Stimulated activated CD4-positive, alpha-beta T cell treated with anti-CD3 and anti-CD28 coated beads, Interleukin-12 subunit alpha, Interleukin-12 subunit beta, amount 100 ng/mL, for 4 hours (primary cell): Measurements from ENCODE around the gene TNFRSF4.
A peak's percentile ranks its signal among the peaks of the same experiment; 100 is the strongest.

Experiments
- DNase-seq: peaks from one replicate; pipeline ENCODE4 v3.0.0-alpha.2; 2020

TNFRSF4 gene

DNA sequence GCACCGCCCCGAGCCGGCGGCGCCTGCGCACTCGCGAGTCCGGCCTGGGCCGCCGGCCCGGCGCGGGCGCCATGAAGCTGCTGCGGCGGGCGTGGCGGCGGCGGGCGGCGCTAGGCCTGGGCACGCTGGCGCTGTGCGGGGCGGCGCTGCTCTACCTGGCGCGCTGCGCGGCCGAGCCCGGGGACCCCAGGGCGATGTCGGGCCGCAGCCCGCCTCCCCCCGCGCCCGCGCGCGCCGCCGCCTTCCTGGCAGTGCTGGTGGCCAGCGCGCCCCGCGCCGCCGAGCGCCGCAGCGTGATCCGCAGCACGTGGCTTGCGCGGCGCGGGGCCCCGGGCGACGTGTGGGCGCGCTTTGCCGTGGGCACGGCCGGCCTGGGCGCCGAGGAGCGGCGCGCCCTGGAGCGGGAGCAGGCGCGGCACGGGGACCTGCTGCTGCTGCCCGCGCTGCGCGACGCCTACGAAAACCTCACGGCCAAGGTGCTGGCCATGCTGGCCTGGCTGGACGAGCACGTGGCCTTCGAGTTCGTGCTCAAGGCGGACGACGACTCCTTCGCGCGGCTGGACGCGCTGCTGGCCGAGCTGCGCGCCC lies 18.3 kb upstream of the TNFRSF4 start, which contains the start of gene B3GALT6:
Gene B3GALT6 (plus strand): TSS at position 30 of the 588 bp plus-strand sequence. CDS start 42 bp downstream, at position 72.
- no peak for DNase-seq

DNA sequence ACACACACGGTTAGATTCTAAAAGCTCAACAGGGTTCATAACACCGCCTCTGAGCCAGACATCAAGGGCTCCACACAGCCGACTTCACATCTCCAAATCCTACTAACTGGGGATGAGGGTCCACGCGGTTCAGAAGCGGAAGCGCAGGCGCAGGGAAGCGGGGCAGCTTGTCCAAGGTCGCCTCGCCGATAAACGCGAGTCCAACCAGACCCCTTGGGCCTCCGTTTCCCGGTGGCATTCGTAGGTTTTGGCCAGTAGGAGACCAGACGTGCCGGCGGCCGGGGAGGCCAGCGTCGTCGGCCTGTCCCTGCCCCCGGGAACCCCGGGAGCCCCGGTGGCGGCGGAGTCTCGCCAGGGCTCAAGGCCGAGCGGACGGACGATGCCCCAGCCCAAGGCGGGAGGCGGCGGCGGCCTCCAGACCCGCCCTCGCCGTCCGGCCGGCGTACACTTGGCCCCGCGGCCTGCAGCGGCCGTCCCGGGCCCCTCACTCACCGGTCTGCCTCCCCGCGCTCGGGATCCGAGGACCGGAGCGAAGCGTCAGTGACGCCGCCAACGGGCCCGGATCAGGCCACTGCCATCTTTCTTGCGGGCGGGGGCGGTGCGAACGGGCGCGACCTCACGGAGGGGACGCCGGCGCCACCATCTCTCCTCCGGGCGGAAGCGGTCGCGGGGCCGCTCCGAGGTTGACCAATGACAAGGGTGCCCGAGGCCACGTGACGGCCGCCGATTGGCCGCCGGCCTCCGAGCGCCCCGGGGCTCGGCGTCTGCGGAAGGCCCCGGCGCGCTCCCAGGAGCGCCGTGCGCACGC lies 17.7 kb upstream of the TNFRSF4 start, which contains the start of gene SDF4:
Gene SDF4 (minus strand): TSS at position 602 of the 808 bp plus-strand sequence. CDS start 3,229 bp downstream, outside the sequence.
- peak; percentile 95 for DNase-seq

DNA sequence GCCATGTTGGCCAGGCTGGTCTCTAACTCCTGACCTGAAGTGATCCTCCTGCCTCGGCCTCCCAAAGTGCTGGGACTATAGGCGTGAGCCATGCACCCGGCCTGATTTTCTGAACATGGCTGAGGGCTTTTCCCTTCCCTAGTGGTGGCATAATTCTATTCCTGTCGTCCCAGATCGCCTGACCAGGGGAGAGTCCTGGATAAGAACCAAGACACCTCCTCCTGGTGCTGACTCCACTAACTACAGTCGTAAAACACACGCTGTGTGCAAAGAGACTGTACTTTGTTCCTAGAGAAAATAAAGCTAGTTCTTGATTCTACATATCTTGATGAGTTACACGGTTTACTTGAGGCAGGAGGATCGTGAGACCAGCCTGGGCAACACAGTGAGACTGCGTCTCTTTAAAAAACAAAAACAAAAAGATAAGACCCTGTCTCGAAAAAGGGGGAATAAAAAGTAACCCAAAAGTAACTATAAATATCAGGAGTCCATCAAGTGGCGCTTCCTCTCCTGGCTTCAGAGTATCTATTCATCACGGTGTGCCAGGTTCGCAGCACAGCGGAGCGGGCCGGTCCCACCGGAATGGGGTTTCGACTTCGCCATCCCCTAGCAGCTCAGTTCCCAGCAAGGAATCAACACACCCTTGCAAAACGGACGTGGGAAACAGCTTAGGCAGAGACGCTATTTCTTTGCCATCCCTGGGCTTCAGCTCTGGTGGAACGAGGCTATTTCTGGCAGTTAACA lies 16.9 kb upstream of the TNFRSF4 start:
- DNase-seq = no peak

DNA sequence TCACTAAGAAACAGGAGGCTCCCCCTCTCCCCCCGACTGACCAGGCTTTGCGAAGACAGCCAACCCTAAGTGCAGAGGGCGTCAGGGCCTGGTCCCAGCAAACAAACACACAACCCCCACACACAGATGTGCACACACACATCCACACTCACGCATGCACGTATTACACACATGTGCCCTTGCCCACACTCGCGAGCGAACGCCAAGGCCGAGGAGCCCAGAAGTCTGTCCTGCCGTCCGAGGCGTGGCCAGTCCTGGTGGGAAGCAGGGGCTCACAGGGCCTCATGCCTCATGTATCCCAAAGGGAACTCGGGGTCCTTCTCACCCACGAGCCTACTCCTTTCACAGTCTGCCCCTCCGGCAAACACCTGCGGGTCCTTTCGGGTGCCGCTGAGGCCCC lies 15.8 kb upstream of the TNFRSF4 start:
- no peak for DNase-seq

DNA sequence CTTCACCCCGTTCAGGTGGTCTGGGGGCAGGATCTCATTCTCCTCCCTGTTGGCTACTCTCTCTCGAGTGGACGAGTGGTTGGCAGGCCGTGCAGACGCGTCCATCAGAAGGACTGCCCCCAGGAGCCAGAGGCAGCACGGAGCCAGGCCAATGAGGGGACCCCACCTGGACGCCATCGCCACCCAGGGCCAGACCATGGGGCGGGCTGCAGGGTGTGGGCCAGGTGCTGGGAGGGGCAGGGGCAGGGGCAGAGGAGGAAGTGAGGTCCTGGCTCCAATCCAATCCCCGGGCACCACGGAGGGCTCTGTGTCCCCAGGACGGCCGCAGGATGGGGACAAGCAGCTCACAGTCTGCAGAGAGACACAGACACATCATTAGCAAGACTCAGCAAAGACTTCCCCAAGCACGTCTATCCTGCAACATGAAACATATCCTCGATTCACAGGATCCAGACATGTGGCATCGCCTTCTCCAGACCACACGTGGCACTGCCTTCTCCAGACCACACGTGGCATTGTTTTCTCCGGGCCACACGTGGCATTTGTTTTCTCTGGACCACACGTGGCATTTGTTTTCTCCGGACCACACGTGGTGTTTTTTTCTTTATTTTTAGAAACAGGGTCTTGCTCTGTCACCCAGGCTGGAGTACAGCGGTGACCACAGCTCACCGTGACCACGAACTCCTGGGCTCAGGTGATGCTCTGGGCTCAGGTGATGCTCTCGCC lies 14.8 kb upstream of the TNFRSF4 start:
- DNase-seq = no peak

DNA sequence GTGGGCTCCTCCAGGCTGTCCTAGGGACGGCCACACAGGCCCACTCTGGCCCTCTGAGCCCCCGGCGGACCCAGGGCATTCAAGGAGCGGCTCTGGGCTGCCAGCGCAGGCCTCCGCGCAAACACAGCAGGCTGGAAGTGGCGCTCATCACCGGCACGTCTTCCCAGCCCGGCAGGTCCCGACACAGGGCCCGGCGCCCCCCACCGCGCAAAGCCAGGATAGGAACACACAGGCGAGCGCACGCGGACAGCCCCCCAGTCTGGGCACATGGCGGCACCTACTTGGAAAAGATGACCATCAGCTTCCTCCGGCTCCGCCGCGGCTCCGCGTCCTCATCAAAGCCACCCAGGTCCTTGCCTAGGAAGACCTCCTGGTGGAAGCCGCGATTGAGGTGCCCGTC lies 14.2 kb upstream of the TNFRSF4 start:
- no peak for DNase-seq

DNA sequence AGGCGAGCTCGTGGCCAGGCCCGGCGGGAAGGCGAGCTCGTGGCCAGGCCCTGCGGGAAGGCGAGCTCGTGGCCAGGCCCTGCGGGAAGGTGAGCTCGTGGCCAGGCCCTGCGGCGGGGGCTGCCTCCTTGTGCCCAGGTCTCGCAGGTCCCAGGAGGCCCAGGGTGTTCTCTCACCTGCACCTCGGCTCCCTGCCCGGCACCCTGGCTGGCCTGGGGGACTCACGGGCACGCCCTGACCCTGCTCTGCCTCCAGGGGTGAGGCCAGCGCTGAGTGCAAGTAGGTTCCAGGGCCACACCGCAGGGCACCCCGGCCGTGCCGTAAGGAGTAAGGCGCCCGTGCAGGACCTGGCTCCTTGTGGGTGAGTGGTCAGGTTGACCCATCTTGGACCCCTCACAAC lies 13.4 kb upstream of the TNFRSF4 start:
- DNase-seq = no peak

DNA sequence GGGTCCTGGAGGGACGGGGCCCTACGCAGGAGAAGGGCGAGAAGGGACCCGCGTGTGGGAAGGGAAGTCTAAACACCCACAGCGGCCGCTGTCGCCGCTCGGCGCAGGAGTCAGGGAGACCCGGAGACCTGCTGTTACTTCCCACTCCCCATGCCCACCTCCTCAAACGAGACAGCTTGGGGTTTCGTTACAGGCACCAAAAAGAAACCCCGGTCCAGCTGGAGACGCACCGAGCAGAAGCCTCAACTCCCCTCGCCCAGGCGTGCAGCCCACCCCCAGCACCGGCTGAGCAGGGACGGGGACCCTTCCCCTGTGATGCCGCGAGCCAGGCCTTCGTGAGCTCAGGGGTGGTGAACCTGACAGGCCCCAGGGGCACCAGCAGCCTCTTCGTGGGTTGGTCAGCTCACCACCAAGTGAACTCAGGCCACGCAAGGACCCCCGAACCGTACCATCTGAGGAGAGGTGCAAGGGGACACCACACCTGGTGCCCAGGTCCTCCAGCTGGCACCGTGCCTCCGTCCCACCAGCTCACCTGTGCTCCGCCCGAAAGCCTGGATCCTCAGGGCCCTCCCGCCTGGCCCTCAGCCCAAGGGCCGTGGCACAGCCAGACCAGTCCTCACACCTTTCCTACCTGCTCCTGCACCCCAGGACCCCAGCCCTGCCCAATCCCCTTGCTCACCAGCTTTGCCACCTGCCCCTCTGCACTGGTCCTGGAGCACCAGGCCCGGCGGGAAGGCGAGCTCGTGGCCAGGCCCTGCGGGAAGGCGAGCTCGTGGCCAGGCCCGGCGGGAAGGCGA lies 12.8 kb upstream of the TNFRSF4 start:
- no peak for DNase-seq

DNA sequence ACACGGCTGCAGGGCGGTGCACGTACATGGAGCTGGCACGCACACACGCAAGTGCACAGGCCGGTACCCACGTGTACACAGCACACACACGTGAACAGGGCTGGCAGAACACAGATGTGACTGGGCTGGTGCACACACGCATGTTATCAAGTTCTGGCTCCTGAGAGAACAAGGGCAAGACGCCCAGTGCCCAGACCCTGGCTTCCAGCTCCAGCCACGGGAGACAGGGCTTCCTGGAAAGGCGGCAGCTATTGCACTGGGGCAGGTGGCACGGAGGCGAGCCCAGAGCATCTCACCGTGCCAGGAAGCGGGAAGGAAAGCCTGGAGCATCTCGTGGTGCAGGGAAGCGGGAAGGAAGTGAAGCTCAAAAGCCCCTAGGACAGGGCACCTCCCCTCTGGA lies 12.0 kb upstream of the TNFRSF4 start:
- DNase-seq = no peak

DNA sequence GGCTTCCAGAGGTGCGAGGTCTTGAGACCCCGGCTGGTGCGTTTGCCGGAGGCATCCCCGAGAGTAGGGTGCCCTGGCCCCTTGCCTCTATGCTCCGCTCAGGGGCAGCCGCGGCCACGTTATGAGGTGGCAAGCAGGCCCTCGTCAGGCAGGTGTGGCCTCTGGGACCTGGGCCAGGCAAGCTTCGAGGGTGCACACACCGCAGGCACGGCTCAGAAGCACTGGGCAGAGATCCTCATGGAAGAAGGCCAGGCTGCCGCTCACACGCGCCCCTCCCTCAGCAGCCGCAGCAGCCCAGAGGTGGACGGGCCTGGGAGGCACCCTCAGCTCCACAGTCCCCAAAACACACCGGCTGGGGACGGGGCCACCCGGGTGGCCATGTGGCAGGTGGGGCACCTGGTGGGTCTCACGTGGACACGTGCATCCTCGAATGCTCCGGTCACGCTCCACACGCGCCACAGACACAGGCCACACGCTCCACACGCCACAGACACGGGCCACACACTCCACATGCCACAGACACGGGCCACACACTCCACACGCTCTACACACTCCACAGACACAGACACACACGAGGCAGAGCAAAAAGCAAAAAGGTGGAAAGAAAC lies 11.4 kb upstream of the TNFRSF4 start:
- DNase-seq = no peak

DNA sequence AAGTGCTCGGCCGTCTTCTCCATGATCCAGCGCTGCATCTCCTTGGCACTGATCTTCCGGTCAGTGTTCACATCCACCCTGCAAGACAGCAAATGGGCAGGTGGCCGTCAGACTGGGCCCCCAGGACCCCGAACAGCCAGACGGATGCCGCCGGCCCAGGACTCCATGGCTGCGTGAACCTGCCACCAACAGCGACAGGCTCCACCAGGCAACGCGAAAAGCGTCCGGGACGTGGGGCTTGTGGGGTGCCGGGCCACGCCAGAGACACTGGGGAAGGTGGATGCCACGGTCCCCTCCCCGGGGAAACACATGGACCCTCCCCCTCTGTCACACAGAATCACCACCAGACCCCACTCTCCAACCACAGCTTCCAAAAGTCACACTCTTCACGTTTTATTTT lies 9.9 kb upstream of the TNFRSF4 start:
- DNase-seq = no peak

DNA sequence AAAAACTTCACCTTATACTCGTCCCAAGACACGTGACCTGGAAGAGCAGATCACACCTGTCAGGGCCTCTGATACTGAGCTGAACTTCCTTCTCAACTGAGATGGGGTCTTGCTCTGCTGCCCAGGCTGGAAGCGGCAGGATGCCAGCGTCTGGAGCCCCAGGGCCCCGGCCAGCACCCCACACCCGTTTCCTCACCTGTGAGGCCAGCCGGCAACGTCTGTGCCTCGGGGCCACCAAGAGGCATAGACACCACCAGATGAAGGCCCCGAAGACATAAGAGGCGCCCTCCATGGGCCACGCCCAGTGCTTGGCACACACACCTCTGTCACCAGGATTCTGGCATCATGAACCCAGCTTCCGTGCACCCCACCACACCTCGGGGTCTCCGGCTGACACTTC lies 9.4 kb upstream of the TNFRSF4 start:
- no peak for DNase-seq

DNA sequence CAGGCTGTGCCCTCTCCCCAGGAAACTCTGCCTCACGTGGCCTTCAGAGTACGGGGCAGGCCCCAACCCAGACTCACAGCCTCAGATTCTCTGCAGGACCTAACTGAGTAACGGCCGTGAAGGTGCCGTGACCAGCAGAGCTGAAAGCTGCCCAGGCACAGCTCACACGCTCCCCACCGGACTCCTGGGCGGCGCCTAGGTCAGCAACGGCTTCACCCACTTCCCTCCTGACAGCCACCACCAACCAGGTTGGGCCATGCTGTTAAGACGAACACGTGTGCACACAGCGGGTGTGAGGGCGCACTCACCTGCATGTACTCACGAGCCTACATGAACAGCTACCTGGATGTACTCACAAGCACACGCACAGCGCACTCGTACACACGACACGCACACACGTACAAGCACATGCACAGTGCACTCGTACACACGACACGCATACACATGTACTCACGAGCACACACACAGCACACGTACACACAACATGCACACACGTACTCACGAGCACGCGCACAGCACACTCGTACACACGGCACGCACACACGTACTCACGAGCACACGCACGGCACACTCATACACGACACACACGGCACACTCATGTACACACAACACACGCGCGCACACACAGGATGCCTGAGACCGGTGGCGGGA lies 8.7 kb upstream of the TNFRSF4 start:
- DNase-seq = no peak

DNA sequence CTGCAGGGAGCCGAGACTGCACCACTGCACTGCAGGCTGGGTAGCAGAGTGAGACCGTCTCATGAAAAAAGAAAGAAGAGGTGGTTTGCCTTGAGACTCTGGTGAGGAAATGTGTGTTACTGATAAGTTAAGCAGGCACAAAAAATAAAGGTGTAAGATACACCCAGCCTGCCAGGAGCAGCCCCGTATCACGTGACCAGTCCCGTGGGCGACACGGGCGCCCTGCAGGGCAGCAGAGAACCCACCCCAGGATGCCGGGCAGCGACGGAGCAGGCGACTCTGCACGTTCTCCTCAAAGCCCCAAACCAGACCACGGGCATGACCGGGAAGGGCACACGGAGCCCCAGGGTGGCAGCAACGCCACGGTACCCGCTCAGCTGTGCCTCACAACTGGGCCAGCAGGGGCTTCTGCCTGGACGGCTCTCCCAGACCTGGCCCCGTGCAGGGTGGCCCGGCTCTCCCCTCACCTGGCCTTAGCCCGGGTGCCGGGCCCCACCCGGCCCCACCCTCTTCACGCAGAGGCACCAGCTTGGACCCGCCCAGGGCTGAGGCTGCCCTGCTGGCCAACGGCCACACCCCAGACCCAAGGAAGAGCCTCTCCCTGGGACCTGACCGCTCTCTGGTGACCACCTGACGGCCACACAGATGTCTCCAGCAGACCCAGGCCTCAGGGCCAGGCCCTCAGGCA lies 8.1 kb upstream of the TNFRSF4 start:
- no peak for DNase-seq

DNA sequence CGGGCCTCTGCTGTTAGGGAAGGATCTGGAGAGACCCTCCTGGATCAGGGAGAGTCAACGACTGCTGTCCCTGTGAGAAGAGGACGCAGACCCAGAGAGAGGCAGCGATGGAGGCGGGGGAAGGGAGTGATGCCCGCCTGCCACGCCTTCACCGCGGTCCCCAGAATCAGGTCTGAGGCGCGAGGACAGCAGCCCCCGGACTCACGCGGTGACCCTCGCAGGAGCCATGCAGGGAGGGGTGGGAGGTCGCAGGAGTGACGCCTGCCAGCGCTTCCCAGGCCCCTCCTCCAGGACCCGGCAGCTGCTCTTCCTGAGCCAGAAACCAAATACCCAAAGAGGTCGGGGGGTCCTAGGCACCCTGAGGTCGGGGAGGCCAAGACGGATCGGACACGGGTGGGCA lies 6.2 kb upstream of the TNFRSF4 start:
- no peak for DNase-seq

DNA sequence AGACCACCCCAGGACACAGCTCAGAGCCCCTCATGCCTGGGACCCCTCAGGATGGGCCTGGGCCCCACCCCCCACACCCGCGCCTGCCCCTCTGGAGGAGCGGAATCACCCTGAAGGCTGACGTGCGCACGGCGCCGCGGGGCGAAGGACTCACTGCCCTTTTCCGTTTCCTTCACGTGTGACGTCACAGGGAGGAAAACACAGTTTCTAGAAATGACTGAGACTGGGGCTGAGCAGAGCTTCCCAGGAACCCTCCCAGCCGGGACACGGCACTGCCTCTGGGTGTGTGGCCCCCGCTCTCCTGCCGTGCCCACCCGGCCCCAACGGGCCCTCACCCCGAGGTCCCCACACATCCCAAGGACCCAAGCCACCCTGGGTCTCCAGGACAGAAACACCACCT lies 5.4 kb upstream of the TNFRSF4 start:
- DNase-seq = no peak

DNA sequence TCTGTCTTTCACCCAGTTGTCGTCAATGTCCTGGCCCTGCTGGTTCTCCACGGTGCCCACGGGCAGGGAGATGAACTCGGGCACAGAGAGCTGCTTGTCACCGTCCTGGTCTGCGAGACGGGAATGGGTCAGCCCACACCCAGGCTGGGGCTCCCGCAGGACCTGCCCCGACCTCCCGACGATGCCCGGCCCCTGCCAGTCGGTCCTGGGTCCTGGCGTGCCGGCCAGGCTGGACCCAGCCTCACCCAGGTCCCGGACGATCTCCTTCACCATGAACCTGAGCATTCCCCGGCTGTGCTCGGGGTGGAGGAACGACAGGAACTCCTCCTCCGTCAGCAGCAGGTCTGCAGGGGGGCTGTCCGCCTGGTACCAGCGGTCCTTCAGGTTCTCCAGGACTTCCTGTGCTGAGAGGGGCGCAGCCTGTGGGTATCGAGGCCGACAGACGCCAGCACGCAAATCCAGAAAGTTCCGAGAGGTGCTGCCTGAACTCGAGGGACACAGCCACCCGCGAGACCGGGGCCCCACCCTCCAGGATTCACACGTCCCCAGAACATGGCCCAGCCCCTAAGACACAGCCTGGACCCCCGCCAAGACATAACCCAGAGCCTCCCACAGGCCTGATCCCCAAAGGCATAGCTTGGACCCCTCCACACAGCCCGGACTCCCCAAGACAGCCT lies 4.7 kb upstream of the TNFRSF4 start:
- no peak for DNase-seq

DNA sequence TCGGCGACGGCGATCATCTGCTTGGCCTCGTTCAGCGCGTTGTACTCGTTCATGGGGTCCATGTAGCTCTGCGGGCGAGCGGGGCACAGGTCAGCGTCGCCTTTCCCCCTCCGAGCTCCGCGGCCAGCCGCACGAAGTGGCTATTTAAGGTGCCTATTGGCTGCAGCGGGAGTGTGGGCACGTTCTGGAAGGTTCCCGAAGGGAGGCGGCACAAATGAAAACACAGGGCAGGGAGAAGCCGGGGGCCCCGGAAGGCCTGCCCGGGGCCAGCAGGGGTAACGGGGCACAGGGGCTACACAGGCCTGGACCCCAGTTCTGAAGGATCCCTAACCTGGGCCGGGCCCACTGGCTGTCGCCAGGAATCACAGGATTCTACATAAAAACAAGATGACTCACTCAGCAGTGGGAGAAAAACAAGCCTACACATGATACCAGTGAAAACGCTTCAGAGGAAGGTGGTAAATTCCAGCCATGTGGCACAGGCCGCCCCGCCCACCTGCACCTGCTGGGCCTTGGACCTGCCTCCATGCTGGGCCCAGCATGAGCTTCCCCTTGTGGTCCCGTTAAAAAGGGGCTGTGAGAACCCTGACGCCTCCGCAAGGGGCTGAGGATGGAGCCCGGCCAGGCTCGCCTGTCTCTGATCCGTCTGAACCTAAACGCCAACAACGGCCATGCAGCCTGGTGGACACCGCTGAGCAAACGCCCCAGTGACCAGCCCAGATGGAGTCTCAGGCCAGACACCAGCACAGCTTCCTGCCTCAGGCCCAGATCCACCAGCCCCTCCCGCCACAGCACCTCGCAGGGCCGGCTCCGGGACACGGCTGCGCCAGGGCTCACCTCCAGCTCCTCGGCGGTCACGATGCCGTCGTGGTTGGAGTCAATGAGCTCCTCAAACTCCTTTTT lies 3.9 kb upstream of the TNFRSF4 start:
- no peak for DNase-seq
